Body of pancreas (tissue), 4 donors: ENCODE measurements around the gene SPDYE5.
"Not testable (repeated sequence)": the region's sequence is repeated elsewhere in the genome, so short reads cannot be mapped to it uniquely, and the experiment has no call there.

Experiments
- POLR2A ChIP-seq, 3 donors: fragments of 450-650 bp; IDR thresholded peaks; one replicate each; pipeline ENCODE4 v1.6.1; 2016; ENCODE audit warnings: antibody characterized with exemption in 3 of 3, mild to moderate bottlenecking in 2 of 3
- TF ChIP-seq, protein P1 (sequence below), 7 experiments: fragments of 450-650 bp in 4 of 7; fragments of 200-600 bp in 3 of 7; sonication (generic) in 3 of 7; IDR thresholded peaks; one replicate each; pipeline ENCODE4 v1.5.1; 2016 to 2019; ENCODE audit warnings: antibody characterized with exemption in 7 of 7

GRCh38 chr7:75458034-75458433, 34.1 kb upstream of the SPDYE5 start:
- TF ChIP-seq, protein P1, sequence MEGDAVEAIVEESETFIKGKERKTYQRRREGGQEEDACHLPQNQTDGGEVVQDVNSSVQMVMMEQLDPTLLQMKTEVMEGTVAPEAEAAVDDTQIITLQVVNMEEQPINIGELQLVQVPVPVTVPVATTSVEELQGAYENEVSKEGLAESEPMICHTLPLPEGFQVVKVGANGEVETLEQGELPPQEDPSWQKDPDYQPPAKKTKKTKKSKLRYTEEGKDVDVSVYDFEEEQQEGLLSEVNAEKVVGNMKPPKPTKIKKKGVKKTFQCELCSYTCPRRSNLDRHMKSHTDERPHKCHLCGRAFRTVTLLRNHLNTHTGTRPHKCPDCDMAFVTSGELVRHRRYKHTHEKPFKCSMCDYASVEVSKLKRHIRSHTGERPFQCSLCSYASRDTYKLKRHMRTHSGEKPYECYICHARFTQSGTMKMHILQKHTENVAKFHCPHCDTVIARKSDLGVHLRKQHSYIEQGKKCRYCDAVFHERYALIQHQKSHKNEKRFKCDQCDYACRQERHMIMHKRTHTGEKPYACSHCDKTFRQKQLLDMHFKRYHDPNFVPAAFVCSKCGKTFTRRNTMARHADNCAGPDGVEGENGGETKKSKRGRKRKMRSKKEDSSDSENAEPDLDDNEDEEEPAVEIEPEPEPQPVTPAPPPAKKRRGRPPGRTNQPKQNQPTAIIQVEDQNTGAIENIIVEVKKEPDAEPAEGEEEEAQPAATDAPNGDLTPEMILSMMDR (IDR thresholded peaks at IDR 0.05) = not testable (repeated sequence)
- not testable (repeated sequence) for TF ChIP-seq POLR2A (IDR thresholded peaks at IDR 0.05)
